GM12891 (cell line): Measurements from ENCODE around the gene CSMD2.

ENCODE experiments used
- PAX5 ChIP-seq: IDR thresholded peaks from 2 replicates; pipeline ENCODE4 v1.6.1; 2011; ENCODE audit warnings: low read length, moderate library complexity, mild to moderate bottlenecking; ENCODE audit not compliant: insufficient read depth, severe bottlenecking
- POLR2A ChIP-seq: IDR thresholded peaks from 2 replicates; pipeline ENCODE4 v1.6.1; 2011; ENCODE audit warnings: low read depth, low read length, control low read depth
- POLR2AphosphoS5 ChIP-seq: IDR thresholded peaks from 2 replicates; pipeline ENCODE4 v1.6.1; 2011; ENCODE audit warnings: low read depth, low read length, control low read depth
- POU2F2 ChIP-seq: IDR thresholded peaks from 2 replicates; pipeline ENCODE4 v1.6.1; 2011; ENCODE audit warnings: low read depth, mild to moderate bottlenecking, control low read depth, low read length, moderate library complexity
- SPI1 ChIP-seq: IDR thresholded peaks from 2 replicates; pipeline ENCODE4 v1.6.1; 2011; ENCODE audit warnings: low read depth, low read length, control low read depth
- TAF1 ChIP-seq: IDR thresholded peaks from 2 replicates; pipeline ENCODE4 v1.6.1; 2011; ENCODE audit warnings: low read depth, low read length, control low read depth

GRCh38 chr1:33820804-33821203 lies 344.2 kb downstream of the CSMD2 start:
- TF ChIP-seq POLR2AphosphoS5 (no peak), POLR2A (no peak), PAX5 (no peak), TAF1 (no peak), SPI1 (no peak), POU2F2 (no peak)
